ENCODE data around the gene SHCBP1. TPM values are rescaled to one million over a fixed set of nuclear protein-coding genes. Genes with fewer than 3 reads are reported as not detected.
"Not testable (repeated sequence)": the region's sequence is repeated elsewhere in the genome, so short reads cannot be mapped to it uniquely, and the experiment has no call there.

The SHCBP1 gene
- total and polyA plus RNA-seq, 5 experiments from 2014 or later, result 0.28 to 1.6 (median 0.29) TPM; not detected in 2

DNA sequence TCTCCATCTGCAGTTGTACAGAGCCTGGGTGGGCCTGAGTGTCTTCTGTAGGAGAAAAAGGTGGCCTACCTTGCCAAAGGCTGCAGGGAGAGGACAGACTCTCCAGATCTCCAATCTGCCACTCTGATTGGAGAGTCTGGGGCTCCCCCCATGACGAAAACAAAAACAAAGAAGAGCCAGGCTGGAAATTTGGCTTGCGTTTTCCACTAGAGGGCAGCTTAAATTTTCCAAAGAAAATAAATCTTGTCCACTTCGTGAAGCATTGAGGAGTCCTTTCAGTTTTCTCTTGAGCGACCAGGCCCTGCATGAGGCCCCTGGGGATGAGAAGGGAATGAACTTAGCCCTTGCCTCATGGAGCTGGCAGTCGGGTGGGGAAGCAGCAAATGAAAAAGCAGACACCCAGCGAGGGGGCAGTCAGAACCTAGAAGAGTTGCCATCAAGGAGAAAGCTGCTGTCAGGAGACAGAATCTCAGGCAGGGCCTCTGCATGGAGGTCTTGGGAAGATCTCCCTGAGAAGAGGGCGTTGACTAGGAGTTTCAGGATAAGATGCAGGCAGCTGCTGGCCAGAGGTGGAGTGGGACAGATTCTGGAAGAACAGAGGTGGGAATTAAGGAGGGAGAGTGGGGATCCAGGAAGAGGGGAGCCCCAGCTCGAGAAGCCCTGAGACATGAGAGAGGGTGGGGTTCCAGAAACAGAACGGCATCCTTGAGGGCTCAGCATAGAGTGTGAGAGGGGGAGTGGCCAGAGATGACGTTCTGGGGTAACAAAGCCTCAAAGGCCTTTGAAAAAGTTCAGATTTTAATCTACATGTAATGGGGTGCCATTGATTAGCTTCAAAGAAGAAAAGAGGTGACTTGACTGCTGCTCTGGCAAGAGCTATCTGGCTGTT, 8.4 kb upstream of the SHCBP1 start:
- Mint-ChIP-seq H3K27me3 (no peaks in the 10 kb centered on the region), H3K4me1 (no peaks in the 10 kb centered on the region), H3K4me3 (no peak overlapping the region), H3K36me3 (no peaks in the 10 kb centered on the region), H3K9me3 (no peaks in the 10 kb centered on the region), H3K27ac (peak overlapping the region in 1 of 10 donors; percentile 51)
- ATAC-seq (no peak), DNase-seq (no peak)
- POLR2A ChIA-PET, result interaction anchor here (0.6 kb wide), 1 partner anchor 1467 kb away, joined by 3 read pairs; no protein-coding TSS in a partner anchor

DNA sequence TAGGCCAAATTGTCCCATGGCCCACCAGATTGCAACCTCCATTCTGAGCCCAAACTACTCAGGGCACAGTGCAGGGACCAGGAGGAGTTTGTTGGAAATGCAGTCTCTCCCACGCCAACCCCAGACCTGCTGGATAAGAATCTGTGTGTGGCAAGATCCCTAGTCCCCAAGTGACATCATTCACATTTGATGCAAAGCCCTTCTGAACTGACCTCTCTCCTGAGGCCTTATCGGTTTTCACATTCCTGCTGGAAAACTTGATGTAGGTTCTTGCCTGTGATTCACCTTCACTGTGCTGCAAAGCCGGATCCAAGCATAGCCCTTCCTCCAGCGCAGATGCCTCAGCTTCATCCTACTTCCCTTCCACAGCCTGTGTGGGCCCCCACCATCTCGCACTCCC, 6.6 kb upstream of the SHCBP1 start:
- H3K36me3 Mint-ChIP-seq, result no peaks in the 10 kb centered on the region
- H3K27ac Mint-ChIP-seq, result peak overlapping the region in 1 of 10 donors; percentile 22
- no peaks in the 10 kb centered on the region for H3K27me3 Mint-ChIP-seq
- no peaks in the 10 kb centered on the region for H3K9me3 Mint-ChIP-seq
- ATAC-seq (no peak), DNase-seq (no peak)
- no peaks in the 10 kb centered on the region for H3K4me1 Mint-ChIP-seq
- POLR2A ChIA-PET, result no interaction called here
- H3K4me3 Mint-ChIP-seq, result no peak overlapping the region

DNA sequence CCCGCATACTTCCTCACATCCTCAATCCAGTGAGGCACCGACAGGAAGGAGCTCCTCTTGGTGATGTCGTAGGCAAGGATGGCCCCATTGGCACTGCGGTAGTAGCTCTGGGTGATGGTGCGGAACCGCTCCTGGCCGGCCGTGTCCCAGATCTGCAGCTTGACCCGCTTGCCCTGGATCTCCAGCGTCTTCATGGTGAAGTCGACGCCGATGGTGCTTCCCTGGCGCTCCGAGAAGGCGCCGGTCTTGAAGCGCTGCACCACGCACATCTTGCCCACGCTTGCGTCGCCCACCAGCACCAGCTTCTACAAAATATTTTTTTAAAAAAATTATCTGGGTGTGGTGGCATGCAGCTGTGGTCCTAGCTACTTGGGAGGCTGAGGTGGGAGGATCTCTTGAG, 5.5 kb upstream of the SHCBP1 start:
- H3K4me3 Mint-ChIP-seq, H3K9me3 Mint-ChIP-seq, DNase-seq, H3K27me3 Mint-ChIP-seq, H3K36me3 Mint-ChIP-seq, POLR2A ChIA-PET, H3K4me1 Mint-ChIP-seq, ATAC-seq, H3K27ac Mint-ChIP-seq: not testable (repeated sequence)

DNA sequence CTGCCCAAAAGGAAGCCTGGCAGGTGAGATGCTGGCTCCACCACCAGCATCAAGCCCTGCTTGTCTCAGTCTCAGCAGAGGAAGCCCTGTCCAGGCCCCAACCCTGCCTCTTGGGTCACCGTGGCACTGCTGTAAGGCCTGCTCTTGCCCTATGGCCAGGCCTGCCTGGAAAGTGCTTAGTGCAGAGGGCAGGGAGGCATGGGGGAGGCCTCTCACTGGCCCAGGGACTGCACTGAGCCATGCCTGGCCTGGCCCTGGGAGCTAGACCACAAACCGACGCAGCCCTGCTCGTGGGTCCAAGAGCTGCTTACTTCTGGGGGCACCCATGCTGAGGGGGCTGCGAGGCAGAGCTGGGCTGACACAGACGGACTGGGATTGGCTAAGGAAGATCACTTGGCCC, 3.7 kb upstream of the SHCBP1 start:
- Mint-ChIP-seq H3K4me1 (peaks cover 4 to 21% (median 17%) of the 10 kb centered on the region in 4 donors), H3K27me3 (peaks cover 0 to 21% (median 7%) of the 10 kb centered on the region in 5 donors)
- H3K27ac Mint-ChIP-seq, H3K4me3 Mint-ChIP-seq, POLR2A ChIA-PET, H3K9me3 Mint-ChIP-seq, DNase-seq, H3K36me3 Mint-ChIP-seq: not testable (repeated sequence)
- peak in 1 of 2 donors; percentile 15 for ATAC-seq

DNA sequence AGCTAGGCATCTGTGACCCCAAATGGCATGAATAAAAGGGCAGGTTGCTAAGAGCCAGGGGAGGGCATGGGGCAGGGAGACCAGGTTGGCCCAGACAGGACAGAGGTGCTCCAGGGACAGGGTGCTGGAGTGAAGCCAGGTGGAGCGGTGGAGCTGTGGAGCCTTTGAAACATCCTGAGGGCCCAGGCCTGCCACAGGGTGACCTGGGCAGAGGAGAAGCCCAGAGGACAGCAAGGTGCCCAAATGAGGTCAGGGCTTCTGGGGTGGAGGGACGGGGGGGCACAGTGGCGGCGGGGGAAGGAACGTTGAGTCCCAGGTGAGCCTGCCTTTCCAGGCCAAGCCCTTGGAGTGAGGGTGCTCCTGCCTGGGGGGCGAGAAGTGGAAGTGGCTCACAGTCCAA, 2.5 kb upstream of the SHCBP1 start:
- POLR2A ChIA-PET, H3K36me3 Mint-ChIP-seq, DNase-seq, ATAC-seq, H3K4me3 Mint-ChIP-seq, H3K9me3 Mint-ChIP-seq, H3K27ac Mint-ChIP-seq: not testable (repeated sequence)
- Mint-ChIP-seq H3K4me1 (peaks cover 4 to 21% (median 17%) of the 10 kb centered on the region in 4 donors), H3K27me3 (peaks cover 0 to 21% (median 7%) of the 10 kb centered on the region in 5 donors)

DNA sequence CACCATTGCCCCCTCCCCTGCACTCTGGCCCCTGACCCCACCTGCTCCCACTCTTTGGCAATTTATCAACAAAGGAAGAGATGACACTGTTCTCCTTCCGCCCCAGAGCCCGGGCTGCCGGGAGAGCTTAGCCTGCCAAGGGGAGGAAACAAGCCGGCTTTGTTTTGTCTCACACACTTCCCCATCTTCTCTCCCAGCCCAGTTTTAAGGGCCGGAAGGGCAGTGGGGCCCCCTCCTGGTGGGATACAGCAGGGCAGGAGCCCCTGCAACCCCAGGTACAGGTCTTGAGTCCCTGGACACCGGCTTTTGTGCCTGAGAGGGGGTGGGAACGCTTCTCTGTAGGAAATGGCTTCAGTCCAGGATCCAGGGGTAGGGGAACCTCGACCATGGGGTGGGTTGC, 2.1 kb upstream of the SHCBP1 start:
- not testable (repeated sequence) for H3K27ac Mint-ChIP-seq
- peak; percentile 48 to 50 for ATAC-seq
- H3K27me3 Mint-ChIP-seq, result peaks cover 0 to 21% (median 7%) of the 10 kb centered on the region in 5 donors

DNA sequence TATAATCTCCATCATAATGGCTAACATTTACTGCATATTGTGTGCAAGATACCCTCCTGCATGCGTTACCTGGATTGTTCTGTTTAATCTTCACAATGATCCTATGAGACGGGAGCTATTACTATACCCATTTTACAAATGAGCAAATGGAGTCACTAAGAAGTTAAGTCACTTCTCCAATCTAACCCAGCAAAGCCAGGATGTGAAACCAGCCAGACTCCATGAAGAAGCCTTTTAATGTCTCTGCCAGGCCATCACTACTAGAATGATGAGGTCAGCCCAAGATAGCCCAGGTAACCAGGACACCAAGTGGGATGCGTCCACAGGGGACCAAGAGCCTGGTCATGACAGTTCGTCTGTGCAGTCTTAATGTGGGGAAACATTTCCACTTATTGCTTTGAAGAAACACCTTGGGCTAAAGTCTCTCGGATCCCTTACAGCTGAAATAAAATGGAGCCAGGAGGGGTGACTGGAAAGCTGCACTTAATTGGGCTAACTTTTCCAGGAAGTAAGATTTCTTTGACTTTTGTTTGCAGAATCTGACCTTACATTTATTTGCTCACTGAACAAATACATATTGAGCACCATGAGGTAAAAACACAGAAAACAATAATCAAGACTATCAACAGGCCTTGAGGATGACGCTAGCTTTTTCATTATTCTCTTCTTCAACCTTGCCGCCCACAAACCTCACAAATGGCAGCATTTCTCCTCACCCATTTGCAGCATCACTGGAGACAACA, 926 bp upstream of the SHCBP1 start:
- H3K27me3 Mint-ChIP-seq, result peaks cover 0 to 21% (median 7%) of the 10 kb centered on the region in 5 donors
- peaks cover 4 to 21% (median 17%) of the 10 kb centered on the region in 4 donors for H3K4me1 Mint-ChIP-seq
- no peaks in the 10 kb centered on the region for H3K9me3 Mint-ChIP-seq
- POLR2A ChIA-PET, result no interaction called here
- H3K27ac Mint-ChIP-seq, result peak overlapping the region in 1 of 10 donors; percentile 22
- peak overlapping the region; percentile 72 to 89 (median 84) for H3K4me3 Mint-ChIP-seq
- DNase-seq (no peak), ATAC-seq (no peak)
- H3K36me3 Mint-ChIP-seq, result no peaks in the 10 kb centered on the region

More for the DNA sequence above, 2.1 kb upstream of the SHCBP1 start:
- H3K9me3 Mint-ChIP-seq, H3K4me3 Mint-ChIP-seq, POLR2A ChIA-PET, H3K36me3 Mint-ChIP-seq, DNase-seq: not testable (repeated sequence)
- peaks cover 4 to 21% (median 17%) of the 10 kb centered on the region in 4 donors for H3K4me1 Mint-ChIP-seq

DNA sequence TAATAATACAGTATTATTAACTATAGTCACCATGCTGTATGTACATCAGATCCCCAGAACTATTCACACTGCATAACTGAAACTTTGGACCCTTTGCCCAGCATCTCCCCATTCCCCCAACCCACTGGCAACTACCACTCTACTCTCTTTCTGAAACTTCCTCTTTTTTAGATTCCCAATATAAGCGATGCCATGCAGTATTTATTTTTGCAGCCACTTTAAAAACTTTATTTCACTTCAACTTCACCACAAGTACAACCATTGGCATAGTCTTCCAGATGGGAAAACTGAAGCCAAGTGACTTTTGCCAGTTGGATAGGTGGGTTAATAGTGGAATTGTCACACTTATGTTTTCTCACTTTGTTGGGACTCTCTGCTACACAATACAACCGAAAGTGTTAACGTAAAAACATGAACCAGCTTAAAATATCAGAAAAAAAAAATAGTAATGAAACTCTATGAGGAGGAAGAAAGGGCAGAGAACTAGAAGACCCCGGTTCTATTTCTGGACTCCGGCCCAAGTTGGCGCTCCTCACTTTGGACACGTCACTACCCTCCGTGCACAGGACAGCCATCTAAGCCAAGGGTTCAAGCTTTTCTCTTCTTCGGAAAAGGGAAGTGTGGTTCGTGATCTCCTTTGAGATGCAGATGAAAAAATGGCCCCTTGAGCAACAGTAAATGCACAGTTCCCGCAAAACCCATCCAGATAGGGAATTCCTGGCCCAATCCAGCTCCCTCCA, 743 bp downstream of the SHCBP1 start:
- POLR2A ChIA-PET, result no interaction called here
- peak overlapping the region in 4 of 10 donors; percentile 13 to 66 (median 25) for H3K27ac Mint-ChIP-seq
- no peak for ATAC-seq
- peaks cover 4 to 21% (median 17%) of the 10 kb centered on the region in 4 donors for H3K4me1 Mint-ChIP-seq
- H3K36me3 Mint-ChIP-seq, result no peaks in the 10 kb centered on the region
- DNase-seq, result no peak
- H3K4me3 Mint-ChIP-seq, result peak overlapping the region; percentile 68 to 89 (median 84)
- H3K9me3 Mint-ChIP-seq, result no peaks in the 10 kb centered on the region
- peaks cover 0 to 21% (median 12%) of the 10 kb centered on the region in 5 donors for H3K27me3 Mint-ChIP-seq

DNA sequence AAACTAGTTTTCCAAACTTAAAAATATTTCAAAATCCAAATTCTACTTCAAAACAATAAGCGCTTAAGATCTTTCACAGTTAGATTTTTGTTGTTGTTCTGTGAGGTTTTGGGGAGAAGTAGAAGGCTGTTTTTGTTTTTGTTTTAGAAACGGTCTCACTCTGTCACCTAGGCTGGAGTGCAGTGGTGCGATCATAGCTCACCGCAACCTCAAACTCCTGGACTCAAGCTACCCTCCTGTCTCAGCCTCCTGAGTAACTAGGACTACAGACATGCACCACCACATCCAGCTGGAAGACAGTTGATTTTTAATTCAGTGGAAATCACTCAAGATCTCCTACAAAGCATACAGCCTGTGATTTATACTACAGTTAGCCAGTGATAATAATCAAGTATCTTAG, 2.7 kb downstream of the SHCBP1 start:
- Mint-ChIP-seq H3K4me3 (no peak overlapping the region), H3K27me3 (peaks cover 0 to 21% (median 12%) of the 10 kb centered on the region in 5 donors), H3K27ac (no peak overlapping the region), H3K36me3 (no peaks in the 10 kb centered on the region), H3K4me1 (peaks cover 4 to 21% (median 17%) of the 10 kb centered on the region in 4 donors), H3K9me3 (no peaks in the 10 kb centered on the region)
- DNase-seq, result no peak
- ATAC-seq, result no peak
- POLR2A ChIA-PET, result no interaction called here

DNA sequence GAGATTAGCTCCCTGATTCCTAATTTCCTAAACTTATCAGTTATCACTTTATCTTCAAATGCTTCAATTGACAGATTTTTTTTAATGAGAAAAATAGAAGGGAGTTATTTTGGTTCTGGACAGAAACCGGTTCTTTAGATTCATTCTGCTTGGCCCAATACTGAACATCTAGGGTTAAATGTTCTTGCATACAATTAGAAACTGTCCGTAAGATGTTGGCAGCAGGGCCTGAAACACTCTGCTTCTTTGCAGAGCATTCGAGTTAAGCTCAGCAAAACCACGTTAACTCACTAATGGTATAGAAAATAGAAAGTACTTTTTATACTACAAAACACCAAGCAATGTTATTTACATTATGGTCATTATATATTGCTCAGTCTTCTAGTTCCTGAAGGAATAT, 7.2 kb downstream of the SHCBP1 start:
- Mint-ChIP-seq H3K36me3 (no peaks in the 10 kb centered on the region), H3K27me3 (peaks cover 0 to 5% (median 0%) of the 10 kb centered on the region in 5 donors), H3K9me3 (no peaks in the 10 kb centered on the region), H3K4me1 (no peaks in the 10 kb centered on the region), H3K4me3 (no peak overlapping the region), H3K27ac (no peak overlapping the region)
- POLR2A ChIA-PET, result no interaction called here
- no peak for ATAC-seq
- no peak for DNase-seq

DNA sequence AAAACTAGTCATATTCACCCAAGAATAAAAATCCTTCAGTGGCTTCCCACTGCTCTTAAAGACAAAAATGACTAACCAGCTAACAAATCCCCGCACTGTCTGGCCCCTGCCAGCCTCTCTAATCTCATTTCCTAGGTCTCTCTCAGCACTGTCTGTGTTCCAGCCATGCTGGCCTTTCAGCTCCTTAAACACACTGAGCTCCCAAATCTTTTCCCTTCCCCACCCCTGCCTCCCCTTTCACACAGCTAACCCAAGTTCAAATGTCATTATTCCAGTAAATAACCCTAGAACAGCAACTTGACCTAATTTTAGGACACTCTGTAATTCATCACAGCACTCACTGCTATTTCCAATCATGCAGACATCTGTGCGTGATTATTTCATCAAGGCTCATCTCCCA, 7.8 kb downstream of the SHCBP1 start:
- ATAC-seq, result no peak
- H3K27ac Mint-ChIP-seq, result no peak overlapping the region

DNA sequence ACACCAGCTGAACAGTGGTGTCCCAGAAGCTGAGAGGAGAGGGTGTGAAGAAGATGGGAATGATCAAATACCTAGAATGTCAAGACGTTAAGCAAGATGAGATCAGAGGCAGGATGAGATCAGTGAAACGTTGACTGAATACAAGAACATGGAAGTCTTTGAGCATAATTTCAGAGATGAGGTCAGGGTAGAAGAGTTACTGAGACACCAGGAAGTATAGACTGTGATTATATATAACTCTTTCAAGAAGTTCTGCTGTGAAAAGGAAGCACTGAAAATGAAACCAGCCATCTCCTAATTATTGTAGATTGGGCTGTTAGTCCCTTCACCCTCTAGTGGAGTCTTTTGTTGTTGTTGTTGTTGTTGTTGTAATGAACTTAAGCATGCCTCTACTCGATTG, 9.1 kb downstream of the SHCBP1 start:
- Mint-ChIP-seq H3K27me3 (peaks cover 0 to 5% (median 0%) of the 10 kb centered on the region in 5 donors), H3K4me3 (no peak overlapping the region), H3K9me3 (no peaks in the 10 kb centered on the region), H3K36me3 (no peaks in the 10 kb centered on the region), H3K4me1 (no peaks in the 10 kb centered on the region), H3K27ac (no peak overlapping the region)
- DNase-seq (no peak), ATAC-seq (no peak)
- POLR2A ChIA-PET, result no interaction called here

More for the DNA sequence above, 7.8 kb downstream of the SHCBP1 start:
- no peak overlapping the region for H3K4me3 Mint-ChIP-seq
- no peak for DNase-seq
- peaks cover 0 to 5% (median 0%) of the 10 kb centered on the region in 5 donors for H3K27me3 Mint-ChIP-seq
- POLR2A ChIA-PET, result no interaction called here
- H3K9me3 Mint-ChIP-seq, result no peaks in the 10 kb centered on the region
- H3K4me1 Mint-ChIP-seq, result no peaks in the 10 kb centered on the region
- no peaks in the 10 kb centered on the region for H3K36me3 Mint-ChIP-seq

All from naive thymus-derived CD8-positive, alpha-beta T cell (primary cell).